ENCODE results near the gene LILRB3.
"Not testable (repeated sequence)": the region's sequence is repeated elsewhere in the genome, so short reads cannot be mapped to it uniquely, and the experiment has no call there.

The LILRB3 gene

DNA sequence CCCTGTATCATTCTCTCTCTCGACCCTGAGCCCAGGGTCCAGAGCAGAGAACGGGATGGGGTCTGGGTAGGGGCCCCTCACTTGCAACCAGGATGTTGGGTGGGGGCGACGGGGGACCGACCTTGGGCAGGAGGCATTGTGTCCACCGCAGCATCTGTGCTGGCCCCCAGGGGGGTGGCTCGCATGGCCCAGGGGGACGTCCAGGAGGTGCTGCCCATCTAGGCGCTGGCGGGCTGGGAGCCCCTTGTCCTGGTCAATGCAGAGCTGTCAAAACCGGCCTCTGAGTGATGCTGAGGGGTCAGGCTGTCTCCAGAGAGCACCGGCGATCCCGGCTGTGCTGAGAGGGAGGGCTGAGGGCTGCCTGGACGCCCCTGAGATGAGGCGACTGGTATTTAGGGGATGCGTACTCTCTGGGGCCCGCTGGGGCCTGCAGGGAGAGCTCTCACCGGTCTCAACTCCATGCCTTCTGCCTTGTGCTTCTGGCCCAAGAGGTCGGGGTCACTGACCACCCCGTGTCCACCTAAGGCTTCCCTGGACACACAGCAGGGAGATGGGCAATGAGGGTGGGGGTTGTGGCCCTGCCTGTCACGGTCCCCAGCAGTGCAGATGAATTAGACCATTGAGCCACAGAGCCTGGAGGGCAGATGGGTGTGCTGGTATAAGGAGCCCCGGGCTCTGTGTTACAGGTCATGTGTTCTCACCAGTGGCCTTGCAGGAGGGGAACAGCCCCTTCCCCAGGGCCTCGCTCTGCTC lies 13.6 kb downstream of the LILRB3 start:
- no peak for DNase-seq

DNA sequence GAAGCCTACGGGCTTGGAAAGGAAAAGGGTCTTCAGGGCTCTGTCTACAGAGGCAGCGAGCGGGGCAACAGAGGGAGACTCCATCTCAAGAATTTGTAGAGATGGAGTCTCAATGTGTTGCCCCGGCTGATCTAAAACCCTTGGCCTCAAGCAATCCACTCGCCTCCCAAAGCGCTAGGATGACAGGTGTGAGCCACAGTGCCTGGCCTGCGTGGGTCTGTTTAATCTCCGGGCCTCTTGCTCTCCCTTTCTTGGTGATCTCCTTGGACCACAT lies 14.1 kb downstream of the LILRB3 start:
- DNase-seq: no peak

DNA sequence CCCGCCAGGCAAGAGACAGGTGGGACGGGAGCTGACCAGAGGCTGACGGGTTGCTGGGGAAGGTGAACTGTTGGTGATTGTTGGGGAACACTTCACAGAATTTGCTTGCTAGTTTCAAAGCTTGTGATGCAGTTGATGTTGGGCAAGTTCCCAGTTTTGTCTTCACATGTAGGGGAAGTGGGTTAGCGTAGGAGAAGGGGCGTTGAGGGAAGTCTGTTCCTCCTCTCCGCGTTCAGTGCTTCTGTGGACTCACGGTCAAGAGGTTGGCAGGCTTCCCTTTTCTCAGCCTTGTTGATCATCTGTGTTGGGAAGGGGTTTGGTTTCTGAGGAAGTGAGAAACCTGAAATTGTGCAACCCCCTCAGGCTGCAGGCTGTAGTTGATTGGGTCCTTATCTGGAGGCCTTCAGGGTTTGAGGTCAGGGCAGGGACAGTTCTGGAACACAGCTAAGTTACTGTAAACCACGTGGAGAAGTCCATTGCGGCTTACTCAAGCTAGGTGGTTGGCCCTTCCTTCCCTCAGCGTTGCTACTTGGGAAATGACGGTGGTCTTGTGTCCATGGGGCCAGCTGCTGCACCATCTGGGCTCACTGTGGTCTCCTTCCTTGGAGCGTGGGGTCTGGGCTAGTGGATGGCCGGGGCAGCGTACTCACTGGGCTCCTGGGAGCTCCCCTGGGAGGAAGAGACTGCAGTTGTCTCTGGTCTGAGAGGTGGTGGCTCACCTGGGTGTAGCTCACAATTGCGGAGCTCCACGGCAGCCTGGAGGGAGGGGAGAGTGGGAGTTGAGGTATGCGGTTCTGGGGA lies 14.6 kb downstream of the LILRB3 start:
- DNase-seq: no peak

GRCh38 chr19:54207676-54207982 lies 15.2 kb downstream of the LILRB3 start:
- no peak for DNase-seq

DNA sequence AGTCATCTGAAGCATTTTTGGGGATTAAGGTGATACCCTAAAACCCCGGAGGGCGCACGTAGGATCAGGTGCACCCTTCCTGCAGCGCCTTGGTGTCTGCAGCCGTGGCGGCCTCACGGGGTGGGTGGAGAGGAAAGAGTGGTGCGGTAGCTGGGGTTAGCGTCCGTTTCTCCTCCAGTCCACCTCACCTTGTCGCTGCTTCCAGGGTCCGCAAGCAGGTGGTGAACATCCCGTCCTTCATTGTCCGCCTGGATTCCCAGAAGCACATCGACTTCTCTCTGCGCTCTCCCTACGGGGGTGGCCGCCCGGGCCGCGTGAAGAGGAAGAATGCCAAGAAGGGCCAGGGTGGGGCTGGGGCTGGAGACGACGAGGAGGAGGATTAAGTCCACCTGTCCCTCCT lies 15.6 kb downstream of the LILRB3 start:
- DNase-seq: not testable (repeated sequence)

DNA sequence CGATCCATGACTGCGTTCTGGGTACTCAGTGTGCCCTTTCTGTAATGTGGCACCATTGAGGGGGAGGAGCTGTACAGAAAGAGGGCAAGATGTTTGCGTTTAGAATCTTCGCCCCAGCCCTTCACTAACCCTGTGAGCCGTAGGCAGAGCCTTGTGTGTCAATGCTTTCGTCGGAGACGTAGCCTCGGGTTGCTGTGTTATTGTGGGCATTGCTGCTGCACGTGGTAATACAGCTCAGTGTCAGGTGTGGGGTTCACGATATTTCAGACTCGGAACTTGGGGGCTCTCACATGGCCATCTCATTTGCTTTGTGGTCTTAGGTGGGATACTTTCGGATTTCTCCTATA lies 16.0 kb downstream of the LILRB3 start:
- no peak for DNase-seq

DNA sequence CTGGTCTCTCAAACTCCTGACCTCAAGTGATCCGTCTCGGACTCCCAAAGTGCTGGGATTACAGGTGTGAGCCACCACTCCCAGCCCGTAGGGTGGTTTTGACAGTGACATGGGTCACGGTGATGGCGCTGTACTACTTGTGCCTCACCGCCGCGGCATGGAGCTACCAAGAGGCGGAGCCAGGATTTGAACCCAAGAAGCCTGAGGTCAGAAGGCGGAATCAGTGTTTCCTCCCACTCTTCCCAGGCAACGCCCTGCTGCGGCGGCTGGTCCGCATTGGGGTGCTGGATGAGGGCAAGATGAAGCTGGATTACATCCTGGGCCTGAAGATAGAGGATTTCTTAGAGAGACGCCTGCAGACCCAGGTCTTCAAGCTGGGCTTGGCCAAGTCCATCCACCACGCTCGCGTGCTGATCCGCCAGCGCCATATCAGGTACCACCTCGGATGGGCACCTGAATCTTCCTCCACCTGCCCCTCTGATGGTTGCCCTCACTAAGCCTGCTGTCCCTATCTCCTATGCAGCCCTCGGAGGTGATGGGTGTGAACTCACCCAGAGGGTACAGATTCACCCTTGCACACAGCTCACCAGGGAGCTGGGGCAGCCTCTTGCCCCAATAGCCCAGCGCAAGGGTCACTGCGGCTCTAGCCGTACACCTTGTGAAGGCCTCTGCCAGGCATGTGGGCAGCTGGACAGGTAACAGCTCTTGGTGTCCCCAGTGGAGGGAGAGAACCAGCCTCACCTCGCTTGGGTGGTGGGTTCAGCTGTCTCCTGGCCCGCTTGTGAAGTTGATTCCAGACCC lies 16.6 kb downstream of the LILRB3 start:
- no peak for DNase-seq

GRCh38 chr19:54204767-54205468 lies 17.9 kb downstream of the LILRB3 start:
- no peak for DNase-seq

GRCh38 chr19:54203151-54203611 lies 19.6 kb downstream of the LILRB3 start:
- DNase-seq: no peak

- DNase-seq: no peak
These were observed 20.8 kb downstream of the LILRB3 start for GRCh38 chr19:54201980-54202379.

GRCh38 chr19:54201172-54201701 lies 21.6 kb downstream of the LILRB3 start:
- DNase-seq: no peak

DNA sequence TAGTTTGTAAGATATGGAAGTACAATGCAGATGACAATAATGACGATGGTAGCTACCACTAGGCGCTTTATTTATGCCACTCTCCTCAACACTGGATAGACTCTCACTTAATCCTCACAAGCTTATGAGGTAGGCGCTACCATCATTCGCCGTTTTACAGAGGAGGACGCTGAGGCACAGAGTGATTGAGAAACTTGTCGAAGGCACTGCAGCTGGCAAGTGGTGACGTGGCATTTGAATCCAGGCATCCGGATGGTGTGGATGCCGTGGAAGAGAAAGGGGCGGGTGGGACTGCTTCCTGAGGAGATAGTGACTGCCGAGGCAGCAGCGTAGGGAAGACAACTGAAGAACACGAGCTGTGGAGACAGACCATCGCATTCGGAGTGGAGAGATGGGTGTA lies 23.4 kb downstream of the LILRB3 start:
- no peak for DNase-seq

DNA sequence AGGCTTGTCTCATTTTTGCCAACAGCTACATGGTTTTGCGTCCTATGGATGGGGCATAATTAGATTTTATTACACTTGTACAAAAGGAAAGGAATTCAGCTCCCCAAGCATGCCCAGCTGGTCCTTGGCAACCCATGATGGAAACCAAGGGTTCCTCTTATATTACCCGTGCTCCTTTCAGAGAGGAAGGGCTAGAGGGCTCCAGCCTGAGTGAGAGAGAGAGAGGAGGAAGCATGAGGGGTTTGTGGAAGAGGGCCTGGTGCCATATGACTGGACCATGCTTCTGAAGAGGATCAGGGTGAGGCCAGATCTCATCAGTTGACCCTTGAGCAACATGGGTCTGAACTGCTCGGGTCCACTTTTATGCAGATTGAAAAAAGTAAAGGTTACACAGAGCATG lies 25.7 kb downstream of the LILRB3 start:
- DNase-seq: no peak

- DNase-seq: no peak
These were observed 26.3 kb downstream of the LILRB3 start for GRCh38 chr19:54196536-54196935.

GRCh38 chr19:54194463-54194862 lies 28.3 kb downstream of the LILRB3 start:
- not testable (repeated sequence) for DNase-seq

DNA sequence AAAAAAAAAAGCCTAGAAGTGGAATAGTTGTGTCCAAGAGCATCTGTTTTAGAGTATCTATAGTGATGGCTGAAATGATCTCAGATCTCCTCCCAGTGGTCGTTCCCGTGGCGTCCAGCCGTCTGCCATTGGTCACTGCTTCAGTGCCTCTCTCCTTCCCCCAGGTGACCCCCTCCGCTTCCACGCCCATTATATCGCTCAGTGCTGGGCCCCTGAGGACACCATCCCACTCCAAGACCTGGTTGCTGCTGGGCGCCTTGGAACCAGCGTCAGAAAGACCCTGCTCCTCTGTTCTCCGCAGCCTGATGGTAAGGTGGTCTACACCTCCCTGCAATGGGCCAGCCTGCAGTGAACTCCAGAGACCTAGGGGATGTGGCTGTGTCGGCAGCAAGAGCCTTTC lies 29.8 kb downstream of the LILRB3 start:
- DNase-seq: no peak

DNA sequence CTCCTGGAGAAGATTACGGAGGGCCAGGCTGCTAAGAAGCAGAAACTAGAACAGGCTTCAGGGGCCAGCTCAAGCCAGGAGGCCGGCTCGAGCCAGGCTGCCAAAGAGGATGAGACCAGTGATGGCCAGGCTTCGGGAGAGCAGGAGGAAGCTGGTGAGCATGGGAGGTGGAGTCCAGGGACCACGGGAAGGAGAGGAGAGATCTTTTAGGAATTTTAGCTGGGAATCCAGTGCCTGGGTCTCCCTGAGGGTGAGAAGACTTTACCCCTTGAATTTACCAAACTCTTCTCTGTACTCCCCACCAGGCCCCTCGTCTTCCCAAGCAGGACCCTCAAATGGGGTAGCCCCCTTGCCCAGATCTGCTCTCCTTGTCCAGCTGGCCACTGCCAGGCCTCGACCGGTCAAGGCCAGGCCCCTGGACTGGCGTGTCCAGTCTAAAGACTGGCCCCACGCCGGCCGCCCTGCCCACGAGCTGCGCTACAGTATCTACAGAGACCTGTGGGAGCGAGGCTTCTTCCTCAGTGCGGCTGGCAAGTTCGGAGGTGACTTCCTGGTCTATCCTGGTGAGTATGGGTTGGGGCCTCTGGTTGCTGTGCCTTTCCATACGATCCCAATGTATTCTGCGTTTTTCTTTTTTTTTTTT lies 30.9 kb downstream of the LILRB3 start:
- no peak for DNase-seq

- no peak for DNase-seq
These were observed 31.6 kb downstream of the LILRB3 start, which contains the start of gene TSEN34 for GRCh38 chr19:54191011-54191810. Gene TSEN34, plus strand, starts transcription at chr19:54191308. Its CDS starts 57 bp downstream, at chr19:54191365.

- peak; percentile 97 for DNase-seq
These were observed 32.2 kb downstream of the LILRB3 start for GRCh38 chr19:54190503-54191010.

DNA sequence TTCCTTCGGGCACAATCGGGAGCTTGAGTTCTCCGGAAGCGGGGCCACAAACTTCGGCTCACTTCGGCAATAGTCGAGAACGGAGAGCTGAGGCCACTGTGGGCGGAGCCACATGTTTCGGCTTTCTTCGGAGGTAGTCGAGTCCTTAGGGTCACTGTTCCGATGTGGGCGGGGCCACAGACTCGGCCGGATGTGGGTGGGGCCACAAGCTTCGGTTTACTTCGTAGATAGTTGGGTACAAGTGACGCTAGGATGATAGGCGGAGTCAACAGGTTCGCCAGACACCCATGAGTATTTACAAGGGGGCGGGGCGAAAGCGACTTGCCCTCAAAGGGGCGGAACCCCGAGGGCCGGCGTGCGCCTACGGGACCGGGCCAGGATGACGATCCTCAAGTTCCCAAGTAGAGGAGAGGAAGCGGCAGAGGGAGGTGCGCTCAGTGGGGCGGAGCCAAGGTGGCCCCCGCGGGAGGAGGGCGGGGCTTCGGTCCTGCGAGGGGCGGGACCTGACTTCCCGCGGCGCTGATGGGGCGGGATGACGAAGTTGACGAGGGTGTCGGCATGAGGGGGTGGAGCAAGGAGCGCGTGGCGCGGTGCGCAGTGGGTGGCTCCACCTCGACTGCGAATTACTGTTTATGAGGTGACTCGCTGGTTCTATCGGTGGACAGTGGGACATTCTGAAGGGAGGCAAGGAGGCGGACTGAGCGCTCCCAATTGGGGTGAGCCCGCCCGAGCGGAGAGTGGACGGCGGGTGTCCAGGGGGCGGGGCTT lies 32.9 kb downstream of the LILRB3 start:
- DNase-seq: peak; percentile 99

Measured in NCI-H187 treated with DMSO at 0.1 percent for 48 hours (cell line).